ENCODE measurements around the gene DHRS13.

DHRS13 gene

DNA sequence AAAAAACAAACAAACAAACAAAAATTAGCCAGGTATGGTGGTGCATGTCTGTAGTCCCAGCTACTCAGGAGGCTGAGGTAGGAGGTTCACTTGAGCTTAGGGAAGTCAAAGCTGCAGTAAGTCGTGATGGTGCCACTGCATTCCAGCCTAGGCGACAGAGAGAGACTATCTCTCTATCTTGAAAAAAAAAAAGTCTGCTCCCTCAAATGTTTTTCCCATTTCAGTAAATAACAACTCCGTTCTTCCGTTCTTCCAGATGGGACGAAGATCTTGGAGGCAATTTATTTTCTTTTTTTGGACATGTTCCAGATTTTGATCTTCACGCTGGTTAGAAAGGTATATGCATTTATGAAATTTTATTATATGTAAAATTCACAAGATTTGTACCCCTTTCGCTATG is 29.0 kb downstream of the DHRS13 start:
- Mint-ChIP-seq H3K36me3 (peaks cover 8% of the 10 kb centered on the region), H3K27ac (no peak overlapping the region)

DNA sequence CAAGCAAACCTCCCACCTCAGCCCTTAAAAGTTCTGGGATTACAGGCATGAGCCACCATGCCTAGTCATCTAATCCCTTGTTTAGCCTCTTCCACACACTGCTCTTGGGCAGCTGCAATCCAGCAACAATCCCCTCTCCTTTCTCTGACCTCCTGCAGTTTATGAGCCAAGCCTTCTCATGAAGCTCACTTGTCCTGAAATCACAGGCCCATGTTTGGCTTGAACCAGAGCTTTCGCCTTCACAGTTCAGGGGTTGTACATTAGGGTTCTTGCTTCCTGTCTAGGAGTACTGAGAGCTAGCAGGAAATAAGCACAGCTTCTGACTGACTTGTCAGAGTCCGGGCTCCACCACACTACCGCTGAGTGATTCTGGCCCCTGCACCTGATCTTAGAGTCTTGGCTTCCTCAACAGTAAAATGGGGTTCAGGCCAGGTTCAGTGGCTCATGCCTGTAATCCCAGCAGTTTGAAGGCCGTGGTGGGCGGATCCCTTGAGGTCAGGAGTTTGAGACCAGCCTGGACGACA is 31.8 kb downstream of the DHRS13 start:
- peaks cover 21% of the 10 kb centered on the region for H3K4me1 Mint-ChIP-seq (ENCODE audit: low read depth)
- H3K4me3 Mint-ChIP-seq, result peak overlapping the region; percentile 36
- H3K27ac Mint-ChIP-seq, result peak overlapping the region; percentile 91
- H3K36me3 Mint-ChIP-seq, result peaks cover 2% of the 10 kb centered on the region
- H3K27me3 Mint-ChIP-seq, result no peaks in the 10 kb centered on the region
- no peaks in the 10 kb centered on the region for H3K9me3 Mint-ChIP-seq (ENCODE audit: low read depth)

More for the DNA sequence above, 29.0 kb downstream of the DHRS13 start:
- Mint-ChIP-seq H3K27me3 (no peaks in the 10 kb centered on the region), H3K4me1 (ENCODE audit: low read depth) (peaks cover 34% of the 10 kb centered on the region), H3K4me3 (no peak overlapping the region), H3K9me3 (ENCODE audit: low read depth) (no peaks in the 10 kb centered on the region)

DNA sequence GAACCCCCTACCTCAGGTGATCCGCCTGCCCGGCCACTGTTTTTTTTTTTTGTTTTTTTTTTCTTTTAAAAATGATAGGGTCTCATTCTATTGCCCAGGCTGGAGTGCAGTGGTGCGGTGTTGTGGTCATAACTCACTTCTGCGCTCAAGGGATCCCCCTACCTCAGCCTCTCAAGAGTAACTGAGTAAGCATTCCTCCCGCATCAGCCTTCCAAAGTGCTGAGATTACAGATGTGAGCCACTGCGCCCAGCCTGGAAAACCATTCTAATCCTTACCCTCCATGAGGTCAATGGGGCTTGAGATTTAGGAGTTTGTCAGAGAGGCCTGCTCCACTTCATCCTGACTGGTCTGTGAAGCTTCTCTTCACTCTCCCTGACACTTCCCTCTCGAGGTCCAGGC is 35.6 kb downstream of the DHRS13 start:
- peaks cover 11% of the 10 kb centered on the region for H3K4me1 Mint-ChIP-seq (ENCODE audit: low read depth)
- no peak overlapping the region for H3K27ac Mint-ChIP-seq

DNA sequence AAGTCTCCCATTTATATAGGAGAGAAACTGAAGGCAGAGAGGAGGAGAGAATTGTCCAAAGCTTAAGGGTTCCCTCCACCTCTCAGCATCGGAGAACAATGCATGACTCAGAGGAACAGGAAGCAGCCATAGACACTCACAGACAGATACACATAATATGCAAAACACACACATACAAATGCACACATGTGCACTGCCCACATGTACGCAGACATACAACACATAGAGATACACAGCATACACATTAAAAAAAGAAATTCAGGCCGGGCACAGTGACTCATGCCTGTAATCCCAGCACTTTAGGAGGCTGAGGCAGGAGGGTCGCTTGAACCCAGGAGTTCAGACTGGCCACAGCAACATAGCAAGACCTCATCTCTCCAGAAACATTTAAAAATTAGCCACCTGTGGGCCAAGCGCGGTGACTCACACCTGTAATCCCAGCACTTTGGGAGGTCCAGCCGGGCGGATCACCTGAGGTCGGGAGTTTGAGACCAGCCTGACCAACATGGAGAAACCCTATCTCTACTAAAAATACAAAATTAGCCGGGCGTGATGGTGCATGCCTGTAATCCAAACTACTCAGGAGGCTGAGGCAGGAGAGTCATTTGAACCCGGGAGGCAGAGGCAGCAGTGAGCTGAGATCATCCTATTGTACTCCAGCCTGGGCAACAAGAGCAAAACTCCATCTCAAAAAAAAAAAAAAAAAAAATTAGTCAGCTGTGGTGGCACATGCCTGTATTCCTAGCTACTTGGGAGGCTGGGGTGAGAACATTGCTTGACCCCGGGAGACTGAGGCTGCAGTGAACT is 36.7 kb downstream of the DHRS13 start:
- peaks cover 2% of the 10 kb centered on the region for H3K36me3 Mint-ChIP-seq
- H3K4me1 Mint-ChIP-seq (ENCODE audit: low read depth), result peaks cover 3% of the 10 kb centered on the region
- no peak overlapping the region for H3K4me3 Mint-ChIP-seq
- H3K27me3 Mint-ChIP-seq, result no peaks in the 10 kb centered on the region
- H3K9me3 Mint-ChIP-seq (ENCODE audit: low read depth), result no peaks in the 10 kb centered on the region
- no peak overlapping the region for H3K27ac Mint-ChIP-seq

More for the DNA sequence above, 35.6 kb downstream of the DHRS13 start:
- Mint-ChIP-seq H3K9me3 (ENCODE audit: low read depth) (no peaks in the 10 kb centered on the region), H3K36me3 (peaks cover 2% of the 10 kb centered on the region), H3K4me3 (no peak overlapping the region), H3K27me3 (no peaks in the 10 kb centered on the region)

DNA sequence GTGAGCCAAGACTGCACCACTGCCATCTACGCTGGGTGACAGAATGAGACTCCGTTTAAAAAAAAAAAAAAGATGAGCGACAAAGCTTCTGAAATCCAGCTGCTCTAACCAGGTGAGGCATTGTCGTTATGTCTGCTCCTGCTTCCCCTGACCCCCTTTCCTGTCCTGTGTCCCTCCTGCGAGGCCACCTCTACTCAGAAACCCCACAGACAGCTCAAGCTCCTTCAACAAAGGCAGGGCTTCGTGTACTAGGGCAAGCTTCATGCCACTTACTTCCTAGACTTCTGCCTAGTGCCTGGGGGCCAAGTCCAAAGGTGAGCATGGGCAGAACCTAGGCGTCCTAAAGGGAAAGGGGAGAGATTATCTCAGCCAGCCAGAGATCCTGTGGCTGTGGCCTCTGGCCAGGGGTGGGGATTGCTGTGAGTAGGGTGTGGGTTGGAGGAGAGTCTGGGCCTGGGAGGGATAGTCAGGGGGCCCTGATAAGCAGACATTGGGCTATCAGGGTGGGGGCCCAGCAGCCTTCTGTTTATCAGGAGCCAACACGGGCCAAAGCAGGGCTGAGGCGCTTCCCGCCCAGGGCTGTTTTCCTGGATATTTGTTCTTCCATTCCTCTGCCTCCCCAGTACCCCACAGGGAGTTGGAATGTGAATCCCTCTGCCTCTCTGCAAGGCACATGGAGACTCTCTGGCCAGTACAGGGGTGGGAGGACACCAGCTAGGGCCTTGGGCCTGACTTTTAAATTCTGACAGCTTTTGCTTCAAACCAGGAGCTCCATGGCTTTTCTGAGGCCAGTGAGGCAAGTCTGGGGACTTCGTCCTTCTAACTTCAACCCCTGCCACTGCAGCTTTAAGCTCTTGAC is 37.7 kb downstream of the DHRS13 start:
- H3K36me3 Mint-ChIP-seq, result no peaks in the 10 kb centered on the region
- no peak overlapping the region for H3K27ac Mint-ChIP-seq
- no peaks in the 10 kb centered on the region for H3K4me1 Mint-ChIP-seq (ENCODE audit: low read depth)
- H3K9me3 Mint-ChIP-seq (ENCODE audit: low read depth), result no peaks in the 10 kb centered on the region
- H3K4me3 Mint-ChIP-seq, result no peak overlapping the region
- H3K27me3 Mint-ChIP-seq, result no peaks in the 10 kb centered on the region

DNA sequence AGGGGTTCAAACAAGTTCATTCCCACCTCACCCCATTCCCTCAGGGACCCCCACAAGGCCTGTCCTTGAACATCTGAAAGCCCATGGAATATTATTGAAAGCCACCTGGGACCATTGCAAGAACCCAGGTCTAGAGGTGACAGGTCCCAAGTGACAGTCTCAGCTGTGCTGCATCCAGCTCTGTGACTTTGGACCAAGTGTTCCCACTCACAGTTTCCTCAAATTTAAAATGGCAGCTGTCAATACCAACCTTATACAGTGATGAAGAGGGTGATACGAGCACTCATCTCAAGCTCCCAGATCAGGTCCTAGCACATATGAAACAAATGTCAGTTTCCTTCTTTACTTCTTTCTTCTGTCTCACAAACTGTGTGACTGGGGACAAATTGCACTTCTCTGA is 38.9 kb downstream of the DHRS13 start:
- Mint-ChIP-seq H3K4me1 (ENCODE audit: low read depth) (no peaks in the 10 kb centered on the region), H3K9me3 (ENCODE audit: low read depth) (no peaks in the 10 kb centered on the region), H3K36me3 (no peaks in the 10 kb centered on the region), H3K27me3 (no peaks in the 10 kb centered on the region), H3K4me3 (no peak overlapping the region), H3K27ac (no peak overlapping the region)

DNA sequence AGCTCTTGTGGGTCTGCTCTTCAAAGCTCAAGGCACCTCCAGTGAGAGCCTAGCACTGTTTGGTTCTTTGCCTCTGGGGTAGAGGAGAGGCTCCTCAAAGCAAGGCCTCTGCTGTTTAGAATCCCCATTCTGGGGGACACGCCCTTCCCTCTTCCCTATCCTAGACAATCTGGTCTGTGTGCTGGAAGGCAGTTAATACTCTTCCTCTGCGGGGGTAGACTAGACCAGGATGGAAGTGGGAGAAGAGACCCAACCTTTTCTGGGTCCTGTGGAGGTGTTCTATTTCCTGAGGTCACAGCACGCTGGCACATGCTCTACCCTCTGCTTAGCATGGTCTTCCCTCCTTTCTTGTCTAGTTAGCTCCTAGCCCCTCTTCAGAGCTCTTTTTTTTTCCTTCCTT is 40.3 kb downstream of the DHRS13 start:
- Mint-ChIP-seq H3K4me3 (no peak overlapping the region), H3K4me1 (ENCODE audit: low read depth) (peaks cover 8% of the 10 kb centered on the region), H3K36me3 (peaks cover 2% of the 10 kb centered on the region), H3K27me3 (no peaks in the 10 kb centered on the region), H3K27ac (no peak overlapping the region), H3K9me3 (ENCODE audit: low read depth) (no peaks in the 10 kb centered on the region)

DNA sequence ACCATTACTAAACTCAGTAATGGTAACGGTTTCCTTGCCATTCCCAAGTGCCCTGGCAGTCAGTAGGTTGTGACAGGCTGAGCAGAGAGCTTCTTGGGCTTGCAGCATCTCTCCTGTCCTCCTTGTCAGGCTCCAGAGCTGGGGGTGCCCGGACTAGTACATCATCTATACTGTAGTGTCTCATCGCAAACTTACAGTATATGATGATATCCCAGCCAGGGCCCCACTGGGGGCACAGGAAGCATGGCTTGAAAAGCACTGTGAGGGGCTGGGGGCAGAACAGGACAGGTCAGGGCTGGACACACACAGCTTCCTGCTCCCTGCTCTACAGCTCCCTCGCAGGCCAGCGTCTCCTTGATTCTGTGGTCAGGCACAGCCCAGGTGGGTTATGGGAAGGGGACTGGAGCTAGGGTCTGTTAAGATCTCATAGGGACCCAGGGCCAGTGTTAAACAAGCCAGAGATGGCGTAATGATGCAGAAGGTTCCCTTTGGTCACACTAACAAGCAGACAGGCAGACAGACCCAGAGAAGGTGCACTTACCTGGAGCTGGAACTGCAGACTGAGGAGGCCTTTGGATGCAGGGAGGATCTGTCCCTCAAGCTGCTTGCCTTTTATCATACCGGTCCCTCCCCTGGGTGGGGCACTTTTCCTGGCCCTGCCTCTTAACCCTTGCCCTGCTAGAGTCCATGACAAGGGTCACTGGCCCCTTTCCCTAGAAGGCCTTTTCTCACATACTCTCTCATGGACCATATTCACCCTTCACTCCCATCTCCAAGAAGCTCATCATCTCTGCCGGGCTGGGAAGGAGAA is 41.3 kb downstream of the DHRS13 start:
- no peak overlapping the region for H3K4me3 Mint-ChIP-seq
- no peak overlapping the region for H3K27ac Mint-ChIP-seq
- H3K27me3 Mint-ChIP-seq, result no peaks in the 10 kb centered on the region
- no peaks in the 10 kb centered on the region for H3K9me3 Mint-ChIP-seq (ENCODE audit: low read depth)
- H3K4me1 Mint-ChIP-seq (ENCODE audit: low read depth), result peaks cover 8% of the 10 kb centered on the region
- peaks cover 2% of the 10 kb centered on the region for H3K36me3 Mint-ChIP-seq

DNA sequence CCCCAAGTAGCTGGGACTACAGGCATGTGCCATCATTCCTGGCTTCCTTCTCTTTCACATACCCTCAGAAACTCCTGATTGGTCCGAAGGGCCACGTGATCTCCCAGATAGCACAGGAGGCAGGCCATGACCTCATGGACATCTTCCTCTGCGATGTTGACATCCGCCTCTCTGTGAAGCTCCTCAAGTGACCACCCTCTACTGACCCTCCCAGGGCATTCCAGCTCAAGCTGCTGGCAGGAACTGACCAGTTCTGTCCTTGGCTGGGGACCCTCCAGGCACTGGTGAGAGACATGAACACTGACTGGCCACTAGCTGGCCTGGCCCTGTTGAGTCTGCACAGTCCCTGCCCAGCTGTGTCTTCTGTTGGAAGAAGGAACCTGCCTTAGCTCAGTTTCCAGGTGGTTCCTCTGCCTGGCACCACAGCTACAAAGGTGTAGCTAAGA is 42.5 kb downstream of the DHRS13 start:
- Mint-ChIP-seq H3K27me3 (no peaks in the 10 kb centered on the region), H3K4me1 (ENCODE audit: low read depth) (peaks cover 8% of the 10 kb centered on the region), H3K36me3 (peaks cover 2% of the 10 kb centered on the region), H3K4me3 (no peak overlapping the region), H3K27ac (no peak overlapping the region), H3K9me3 (ENCODE audit: low read depth) (no peaks in the 10 kb centered on the region)

DNA sequence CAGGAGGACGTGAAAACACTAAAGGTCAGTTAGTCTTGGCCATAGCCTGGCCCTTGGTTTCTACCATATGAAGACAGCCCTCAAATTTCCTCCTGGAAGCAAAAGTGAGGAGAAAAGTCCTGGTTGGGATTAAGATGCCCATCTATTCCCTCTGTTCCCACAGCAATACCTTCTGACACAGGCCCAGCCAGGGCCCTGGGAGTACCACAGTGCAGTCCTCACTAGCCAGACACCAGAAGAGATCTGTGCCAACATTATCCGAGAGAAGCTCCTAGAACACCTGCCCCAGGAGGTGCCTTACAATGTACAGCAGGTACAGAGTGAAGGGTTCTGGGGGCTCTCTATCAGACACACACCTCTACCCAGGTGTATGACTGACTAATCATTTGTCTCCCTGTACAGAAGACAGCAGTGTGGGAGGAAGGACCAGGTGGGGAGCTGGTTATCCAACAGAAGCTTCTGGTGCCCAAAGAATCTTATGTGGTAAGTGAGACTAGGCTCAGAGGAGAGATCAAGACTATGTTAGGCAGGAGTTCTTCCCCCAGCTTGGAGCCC is 44.0 kb downstream of the DHRS13 start:
- Mint-ChIP-seq H3K4me3 (no peak overlapping the region), H3K27me3 (no peaks in the 10 kb centered on the region), H3K27ac (peak overlapping the region; percentile 34), H3K4me1 (ENCODE audit: low read depth) (peaks cover 15% of the 10 kb centered on the region), H3K36me3 (peaks cover 2% of the 10 kb centered on the region), H3K9me3 (ENCODE audit: low read depth) (no peaks in the 10 kb centered on the region)

DNA sequence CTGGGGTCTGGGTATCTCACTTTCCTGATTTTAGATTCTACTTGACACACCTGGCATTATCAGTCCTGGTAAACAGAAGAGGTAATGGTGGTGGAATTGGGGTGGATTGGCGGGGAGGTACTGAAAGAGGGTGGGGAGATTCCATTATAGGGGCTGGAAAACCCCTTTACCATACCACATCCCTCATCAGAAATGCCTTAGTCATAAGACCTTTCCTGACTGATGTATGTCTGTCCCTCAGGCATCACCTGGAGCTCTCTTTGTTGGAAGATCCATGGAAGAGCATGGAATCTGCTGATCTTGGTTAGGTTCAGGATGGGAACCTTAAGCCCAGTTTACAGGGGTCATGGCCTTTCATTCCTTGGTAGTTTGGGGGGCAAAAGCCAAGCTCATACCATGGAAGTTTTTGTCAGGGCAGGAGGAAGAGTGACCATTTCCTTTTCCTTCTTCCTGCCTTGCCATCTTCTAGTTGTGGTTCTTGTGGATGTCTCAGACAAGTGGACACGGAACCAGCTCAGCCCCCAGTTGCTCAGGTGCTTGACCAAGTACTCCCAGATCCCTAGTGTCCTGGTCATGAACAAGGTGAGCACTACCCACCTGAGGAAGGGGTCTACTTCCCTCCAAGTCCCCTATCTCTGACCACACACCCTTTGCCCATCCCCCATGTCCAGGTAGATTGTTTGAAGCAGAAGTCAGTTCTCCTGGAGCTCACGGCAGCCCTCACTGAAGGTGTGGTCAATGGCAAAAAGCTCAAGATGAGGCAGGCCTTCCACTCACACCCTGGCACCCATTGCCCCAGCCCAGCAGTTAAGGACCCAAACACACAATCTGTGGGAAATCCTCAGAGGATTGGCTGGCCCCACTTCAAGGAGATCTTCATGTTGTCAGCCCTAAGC is 44.7 kb downstream of the DHRS13 start:
- Mint-ChIP-seq H3K27ac (peak overlapping the region; percentile 80), H3K9me3 (ENCODE audit: low read depth) (no peaks in the 10 kb centered on the region), H3K4me3 (peak overlapping the region; percentile 46), H3K4me1 (ENCODE audit: low read depth) (peaks cover 17% of the 10 kb centered on the region), H3K36me3 (peaks cover 2% of the 10 kb centered on the region), H3K27me3 (no peaks in the 10 kb centered on the region)

DNA sequence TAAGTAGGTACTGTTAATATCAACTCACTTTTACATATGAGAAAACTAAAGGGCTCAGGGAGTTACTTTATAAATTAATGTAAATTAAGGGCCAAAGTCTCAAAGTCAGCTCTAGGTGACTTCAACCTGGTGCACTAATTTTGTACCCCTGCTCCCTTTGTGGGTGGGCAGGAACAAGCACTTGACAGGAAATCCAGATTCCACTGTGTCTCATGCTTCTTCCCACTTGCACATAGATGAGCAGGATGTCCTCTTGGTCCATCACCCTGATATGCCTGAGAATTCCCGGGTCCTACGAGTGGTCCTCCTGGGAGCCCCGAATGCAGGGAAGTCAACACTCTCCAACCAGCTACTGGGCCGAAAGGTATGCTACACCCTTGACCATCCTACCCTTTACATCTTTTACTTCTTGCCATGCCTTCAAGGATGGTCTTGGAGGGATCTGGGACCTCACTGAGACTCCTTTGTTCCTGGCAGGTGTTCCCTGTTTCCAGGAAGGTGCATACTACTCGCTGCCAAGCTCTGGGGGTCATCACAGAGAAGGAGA is 46.8 kb downstream of the DHRS13 start:
- H3K36me3 Mint-ChIP-seq, result peaks cover 2% of the 10 kb centered on the region
- no peak overlapping the region for H3K27ac Mint-ChIP-seq
- no peaks in the 10 kb centered on the region for H3K27me3 Mint-ChIP-seq
- H3K4me3 Mint-ChIP-seq, result peak overlapping the region; percentile 91
- H3K9me3 Mint-ChIP-seq (ENCODE audit: low read depth), result no peaks in the 10 kb centered on the region
- H3K4me1 Mint-ChIP-seq (ENCODE audit: low read depth), result peaks cover 17% of the 10 kb centered on the region

DNA sequence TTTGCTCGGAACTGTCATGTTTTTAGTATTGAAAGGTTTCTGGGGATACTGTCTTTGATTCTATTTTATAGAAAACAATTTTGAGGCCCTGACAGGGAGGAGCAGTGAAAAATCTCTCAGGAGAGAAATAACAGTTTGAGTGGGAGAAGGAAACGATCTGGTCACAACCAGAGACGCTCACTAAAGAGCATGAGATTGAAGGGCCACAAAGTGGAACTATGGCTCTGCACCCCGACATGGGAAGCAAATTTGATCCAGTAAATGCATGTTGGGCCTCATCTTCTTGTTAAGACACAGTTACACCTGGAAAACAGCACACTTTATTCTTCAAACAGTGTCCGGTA is 47.6 kb downstream of the DHRS13 start:
- Mint-ChIP-seq H3K27ac (peak overlapping the region; percentile 94), H3K27me3 (no peaks in the 10 kb centered on the region), H3K4me3 (peak overlapping the region; percentile 91), H3K36me3 (peaks cover 2% of the 10 kb centered on the region), H3K9me3 (ENCODE audit: low read depth) (no peaks in the 10 kb centered on the region), H3K4me1 (ENCODE audit: low read depth) (peaks cover 17% of the 10 kb centered on the region)
